Astrocyte (in vitro differentiated cells and primary cell): ENCODE data around the gene TUBE1.

ENCODE experiments used
- EZH2 ChIP-seq: IDR thresholded peaks from 2 replicates; pipeline ENCODE4 v1.6.1; 2012; ENCODE audit warnings: mild to moderate bottlenecking, low read length, inconsistent platforms; ENCODE audit not compliant: insufficient read depth
- TF ChIP-seq, protein P1 (sequence below): IDR thresholded peaks from 2 replicates; pipeline ENCODE4 v1.5.1; 2011; ENCODE audit warnings: low read depth, mild to moderate bottlenecking, inconsistent platforms, low read length, moderate library complexity; ENCODE audit not compliant: insufficient read depth

DNA sequence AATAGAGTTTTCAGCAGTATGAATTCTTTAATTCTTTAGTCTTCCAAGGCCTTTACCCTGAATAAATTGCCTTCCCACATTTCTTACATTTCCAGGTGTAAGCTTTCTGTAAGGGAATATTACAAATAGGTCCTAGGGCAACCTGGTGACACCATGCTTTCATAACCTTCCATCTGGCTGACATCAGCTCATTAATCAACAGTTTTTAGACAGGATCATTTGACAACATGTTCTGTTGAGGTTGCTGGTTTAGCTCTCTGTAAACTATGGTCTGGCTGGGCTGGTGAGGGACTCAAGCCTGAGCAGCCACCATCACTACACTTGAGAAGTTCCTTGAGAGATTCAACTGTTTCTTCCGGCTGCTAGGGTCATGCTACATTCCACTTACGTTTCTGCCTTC lies 19.3 kb upstream of the TUBE1 start:
- TF ChIP-seq, protein P1, sequence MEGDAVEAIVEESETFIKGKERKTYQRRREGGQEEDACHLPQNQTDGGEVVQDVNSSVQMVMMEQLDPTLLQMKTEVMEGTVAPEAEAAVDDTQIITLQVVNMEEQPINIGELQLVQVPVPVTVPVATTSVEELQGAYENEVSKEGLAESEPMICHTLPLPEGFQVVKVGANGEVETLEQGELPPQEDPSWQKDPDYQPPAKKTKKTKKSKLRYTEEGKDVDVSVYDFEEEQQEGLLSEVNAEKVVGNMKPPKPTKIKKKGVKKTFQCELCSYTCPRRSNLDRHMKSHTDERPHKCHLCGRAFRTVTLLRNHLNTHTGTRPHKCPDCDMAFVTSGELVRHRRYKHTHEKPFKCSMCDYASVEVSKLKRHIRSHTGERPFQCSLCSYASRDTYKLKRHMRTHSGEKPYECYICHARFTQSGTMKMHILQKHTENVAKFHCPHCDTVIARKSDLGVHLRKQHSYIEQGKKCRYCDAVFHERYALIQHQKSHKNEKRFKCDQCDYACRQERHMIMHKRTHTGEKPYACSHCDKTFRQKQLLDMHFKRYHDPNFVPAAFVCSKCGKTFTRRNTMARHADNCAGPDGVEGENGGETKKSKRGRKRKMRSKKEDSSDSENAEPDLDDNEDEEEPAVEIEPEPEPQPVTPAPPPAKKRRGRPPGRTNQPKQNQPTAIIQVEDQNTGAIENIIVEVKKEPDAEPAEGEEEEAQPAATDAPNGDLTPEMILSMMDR: no peak
- TF ChIP-seq EZH2: no peak
